ENCODE data around the gene PRRG3.

DNA sequence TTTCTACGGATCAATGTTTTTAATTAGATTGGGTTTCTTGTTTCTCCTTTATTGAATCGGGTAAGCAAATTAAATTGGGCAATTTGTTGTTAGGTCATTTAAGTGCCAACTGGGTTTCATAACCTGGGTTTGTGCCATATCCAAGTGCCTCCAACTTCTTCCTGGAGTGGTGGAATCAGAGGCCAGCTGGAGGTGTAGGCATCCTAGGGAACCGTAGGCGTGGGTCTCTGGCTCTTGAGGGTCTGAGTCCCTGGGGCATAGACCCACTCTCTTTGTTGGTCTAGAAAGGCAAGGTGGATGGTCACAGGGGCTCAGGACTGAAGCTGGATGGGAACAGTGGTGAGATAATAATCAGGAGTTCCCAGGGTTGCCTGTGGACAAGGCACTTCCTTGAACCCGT lies 57.6 kb downstream of the PRRG3 start:
- TF ChIP-seq, protein P1, sequence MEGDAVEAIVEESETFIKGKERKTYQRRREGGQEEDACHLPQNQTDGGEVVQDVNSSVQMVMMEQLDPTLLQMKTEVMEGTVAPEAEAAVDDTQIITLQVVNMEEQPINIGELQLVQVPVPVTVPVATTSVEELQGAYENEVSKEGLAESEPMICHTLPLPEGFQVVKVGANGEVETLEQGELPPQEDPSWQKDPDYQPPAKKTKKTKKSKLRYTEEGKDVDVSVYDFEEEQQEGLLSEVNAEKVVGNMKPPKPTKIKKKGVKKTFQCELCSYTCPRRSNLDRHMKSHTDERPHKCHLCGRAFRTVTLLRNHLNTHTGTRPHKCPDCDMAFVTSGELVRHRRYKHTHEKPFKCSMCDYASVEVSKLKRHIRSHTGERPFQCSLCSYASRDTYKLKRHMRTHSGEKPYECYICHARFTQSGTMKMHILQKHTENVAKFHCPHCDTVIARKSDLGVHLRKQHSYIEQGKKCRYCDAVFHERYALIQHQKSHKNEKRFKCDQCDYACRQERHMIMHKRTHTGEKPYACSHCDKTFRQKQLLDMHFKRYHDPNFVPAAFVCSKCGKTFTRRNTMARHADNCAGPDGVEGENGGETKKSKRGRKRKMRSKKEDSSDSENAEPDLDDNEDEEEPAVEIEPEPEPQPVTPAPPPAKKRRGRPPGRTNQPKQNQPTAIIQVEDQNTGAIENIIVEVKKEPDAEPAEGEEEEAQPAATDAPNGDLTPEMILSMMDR (conservative IDR thresholded peaks at IDR 0.05; ENCODE audit: low read depth, low read length) = no peak
- no peak for TF ChIP-seq POLR2A (IDR thresholded peaks at IDR 0.05; ENCODE audit: low read depth, low read length)
- TF ChIP-seq RAD21 (IDR thresholded peaks at IDR 0.05; ENCODE audit: low read length) = no peak
- TF ChIP-seq NFE2L2 (IDR thresholded peaks at IDR 0.05; ENCODE audit: low read depth, low read length) = no peak
- TF ChIP-seq, protein P2, sequence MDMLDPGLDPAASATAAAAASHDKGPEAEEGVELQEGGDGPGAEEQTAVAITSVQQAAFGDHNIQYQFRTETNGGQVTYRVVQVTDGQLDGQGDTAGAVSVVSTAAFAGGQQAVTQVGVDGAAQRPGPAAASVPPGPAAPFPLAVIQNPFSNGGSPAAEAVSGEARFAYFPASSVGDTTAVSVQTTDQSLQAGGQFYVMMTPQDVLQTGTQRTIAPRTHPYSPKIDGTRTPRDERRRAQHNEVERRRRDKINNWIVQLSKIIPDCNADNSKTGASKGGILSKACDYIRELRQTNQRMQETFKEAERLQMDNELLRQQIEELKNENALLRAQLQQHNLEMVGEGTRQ (IDR thresholded peaks at IDR 0.05; ENCODE audit: low read depth, low read length) = no peak
